ENCODE measurements around the gene LRBA. TPM values are rescaled to one million over a fixed set of nuclear protein-coding genes. Genes with fewer than 3 reads are reported as not detected.
"Not testable (repeated sequence)": the region's sequence is repeated elsewhere in the genome, so short reads cannot be mapped to it uniquely, and the experiment has no call there.

The LRBA gene
- total and polyA plus RNA-seq, 8 donors, result 7.3 to 156 (median 73.9) TPM

GRCh38 chr4:150961566-150961965, 53.5 kb downstream of the LRBA start:
- Histone ChIP-seq H3K9me3 (peaks cover 5 to 15% (median 9%) of the 10 kb centered on the region in 4 donors), H3K27me3 (no peaks in the 10 kb centered on the region), H3K4me1 (peaks cover 0 to 12% (median 0%) of the 10 kb centered on the region in 4 donors), H3K4me3 (no peak overlapping the region), H3K27ac (no peak overlapping the region), H3K36me3 (peaks cover 0 to 10% (median 0%) of the 10 kb centered on the region in 4 donors)
- 68 to 81% (median 75%) methylated on average over 1 of the region's 1 CpG for WGBS, 5 donors
- intact Hi-C loops (cut with DNase I; ENCODE audit: low total_unique reads), result no loop called here
- no peak for DNase-seq
- TF ChIP-seq CTCF (IDR thresholded peaks at IDR 0.05) (no peak), POLR2AphosphoS5 (IDR thresholded peaks at IDR 0.05) (no peak), EP300 (IDR thresholded peaks at IDR 0.05) (no peak), POLR2A (IDR thresholded peaks at IDR 0.05) (no peak)

GRCh38 chr4:150960818-150961217, 54.3 kb downstream of the LRBA start:
- Histone ChIP-seq H3K4me1 (peaks cover 0 to 12% (median 0%) of the 10 kb centered on the region in 4 donors), H3K36me3 (peaks cover 0 to 10% (median 0%) of the 10 kb centered on the region in 4 donors), H3K27me3 (no peaks in the 10 kb centered on the region), H3K9me3 (peaks cover 5 to 15% (median 9%) of the 10 kb centered on the region in 4 donors), H3K4me3 (no peak overlapping the region), H3K27ac (no peak overlapping the region)
- TF ChIP-seq CTCF (IDR thresholded peaks at IDR 0.05) (peak in 1 of 7 experiments; percentile 23), POLR2A (IDR thresholded peaks at IDR 0.05) (no peak), EP300 (IDR thresholded peaks at IDR 0.05) (no peak), POLR2AphosphoS5 (IDR thresholded peaks at IDR 0.05) (no peak)
- 83 to 94% (median 92%) methylated on average over 2 of the region's 2 CpGs for WGBS, 5 donors
- intact Hi-C loops (cut with DNase I; ENCODE audit: low total_unique reads), result no loop called here
- peak in 1 of 2 donors; percentile 37 for DNase-seq

- H3K27me3 ChIP-seq, result no peaks in the 10 kb centered on the region
- no peak for DNase-seq
Observed at GRCh38 chr4:150960079-150960478, 55.0 kb downstream of the LRBA start.

GRCh38 chr4:150957981-150958380, 57.1 kb downstream of the LRBA start:
- H3K4me3 ChIP-seq; H3K27me3 ChIP-seq; H3K27ac ChIP-seq; DNase-seq; H3K36me3 ChIP-seq; intact Hi-C loops (cut with DNase I; ENCODE audit: low total_unique reads): not testable (repeated sequence)
- Histone ChIP-seq H3K9me3 (peaks cover 5 to 15% (median 9%) of the 10 kb centered on the region in 4 donors), H3K4me1 (peaks cover 0 to 12% (median 0%) of the 10 kb centered on the region in 4 donors)
- WGBS, 5 donors, result 98 to 100% (median 99%) methylated on average over 3 to 4 of the region's 4 CpGs

More at GRCh38 chr4:150960079-150960478, 55.0 kb downstream of the LRBA start:
- intact Hi-C loops (cut with DNase I; ENCODE audit: low total_unique reads), result no loop called here
- peaks cover 5 to 15% (median 9%) of the 10 kb centered on the region in 4 donors for H3K9me3 ChIP-seq
- H3K4me1 ChIP-seq, result peaks cover 0 to 12% (median 0%) of the 10 kb centered on the region in 4 donors
- no peak overlapping the region for H3K4me3 ChIP-seq
- H3K27ac ChIP-seq, result no peak overlapping the region
- H3K36me3 ChIP-seq, result peaks cover 0 to 10% (median 0%) of the 10 kb centered on the region in 4 donors
- TF ChIP-seq CTCF (IDR thresholded peaks at IDR 0.05) (no peak), POLR2A (IDR thresholded peaks at IDR 0.05) (no peak), POLR2AphosphoS5 (IDR thresholded peaks at IDR 0.05) (no peak), EP300 (IDR thresholded peaks at IDR 0.05) (no peak)
- WGBS, 5 donors, result 76 to 87% (median 84%) methylated on average over 2 of the region's 2 CpGs

GRCh38 chr4:150957095-150957494, 58.0 kb downstream of the LRBA start:
- H3K27ac ChIP-seq; DNase-seq; H3K4me3 ChIP-seq; intact Hi-C loops (cut with DNase I; ENCODE audit: low total_unique reads); H3K27me3 ChIP-seq; H3K36me3 ChIP-seq: not testable (repeated sequence)
- Histone ChIP-seq H3K9me3 (peaks cover 5 to 15% (median 9%) of the 10 kb centered on the region in 4 donors), H3K4me1 (peaks cover 0 to 12% (median 0%) of the 10 kb centered on the region in 4 donors)
- 50 to 93% (median 88%) methylated on average over 1 of the region's 1 CpG for WGBS, 5 donors

- 97 to 99% (median 98%) methylated on average over 15 to 28 of the region's 28 CpGs for WGBS, 5 donors
Observed at GRCh38 chr4:150953916-150954315, 61.2 kb downstream of the LRBA start.

More at GRCh38 chr4:150953916-150954315, 61.2 kb downstream of the LRBA start:
- intact Hi-C loops (cut with DNase I; ENCODE audit: low total_unique reads); H3K27me3 ChIP-seq; DNase-seq; H3K27ac ChIP-seq; H3K4me3 ChIP-seq; H3K4me1 ChIP-seq; H3K36me3 ChIP-seq: not testable (repeated sequence)
- peaks cover 5 to 15% (median 9%) of the 10 kb centered on the region in 4 donors for H3K9me3 ChIP-seq

All from stomach (tissue), 9 donors.